Stomach (tissue), 9 donors: Measurements from ENCODE around the gene NCK2. TPM values are rescaled to one million over a fixed set of nuclear protein-coding genes. Genes with fewer than 3 reads are reported as not detected.
A peak's percentile ranks its signal among the peaks of the same experiment; 100 is the strongest.

Experiments
- DNase-seq, 2 donors: peaks; one replicate each; pipeline versions ENCODE4 v3.0.0 to v3.0.0-alpha.2; 2013 to 2019
- H3K27ac ChIP-seq, 5 donors: fragments of 200-600 bp in 4 of 5; sonication (generic) in 4 of 5; one replicate each; pipeline ENCODE4 v1.5.1; 2013 to 2019; ENCODE audit warnings: mild to moderate bottlenecking in 1 of 5, moderate library complexity in 1 of 5
- H3K27me3 ChIP-seq, 3 donors: fragments of 200-600 bp; sonication (generic); one replicate each; pipeline ENCODE4 v1.5.1; 2017 to 2019; ENCODE audit warnings: mixed run types in 1 of 3
- H3K36me3 ChIP-seq, 4 donors: fragments of 200-600 bp; sonication (generic); 1 replicate in 3 of 4; 2 replicates in 1 of 4; pipeline ENCODE4 v1.5.1; 2016 to 2019
- H3K4me1 ChIP-seq, 4 donors: fragments of 200-600 bp; sonication (generic); one replicate each; pipeline ENCODE4 v1.5.1; 2016 to 2019
- H3K4me3 ChIP-seq, 4 donors: fragments of 200-600 bp; sonication (generic) in 3 of 4; one replicate each; pipeline ENCODE4 v1.5.1; 2016 to 2019; ENCODE audit warnings: mild to moderate bottlenecking in 1 of 4
- H3K9me3 ChIP-seq, 4 donors: fragments of 200-600 bp; sonication (generic); one replicate each; pipeline ENCODE4 v1.5.1; 2016 to 2019
- EP300 ChIP-seq: sonication (generic); formaldehyde crosslinking; IDR thresholded peaks from one replicate; pipeline ENCODE4 v1.6.1; 2017; ENCODE audit warnings: antibody characterized with exemption
- POLR2A ChIP-seq, 4 donors: fragments of 450-650 bp; IDR thresholded peaks; one replicate each; pipeline ENCODE4 v1.6.1; 2016; ENCODE audit warnings: antibody characterized with exemption in 4 of 4, control low read depth in 2 of 4, mild to moderate bottlenecking in 1 of 4, moderate library complexity in 1 of 4
- POLR2AphosphoS5 ChIP-seq, 3 donors: sonication (generic); formaldehyde crosslinking; IDR thresholded peaks; one replicate each; pipeline ENCODE4 v1.6.1; 2016; ENCODE audit warnings: antibody characterized with exemption in 3 of 3
- WGBS, 5 donors: extraction: QIAGEN DNeasy Blood & Tissue Kit in 3 of 5; methylation state at CpG; one replicate each; pipeline versions ENCODE4 v1.1.5 to v1.1.7; 2013 to 2018; 5-methylcytosine and 5-hydroxymethylcytosine counted together
- intact Hi-C: fragments of 100-400 bp; cut with DNase I; formaldehyde crosslinking; loops from one replicate; pipeline ENCODE4 v1.15.1; 2023; ENCODE audit warnings: low total_unique reads
- polyA plus RNA-seq, 3 donors: library from polyadenylated mRNA; stranded (reverse); fragments of 200-250 nt; gene quantifications; one replicate each; pipeline ENCODE4 v1.2.3, GENCODE V29; 2013
- total RNA-seq, 5 donors: library from RNA; depleted of rRNA; stranded (reverse); fragments of >200 nt; gene quantifications; one replicate each; pipeline versions ENCODE4 v1.1.0 to v1.2.3, GENCODE V29; 2014 to 2016
- TF ChIP-seq, protein P1 (sequence below), 7 experiments: fragments of 450-650 bp in 4 of 7; fragments of 200-600 bp in 3 of 7; sonication (generic) in 3 of 7; IDR thresholded peaks; one replicate each; pipeline ENCODE4 v1.5.1; 2016 to 2019; ENCODE audit warnings: antibody characterized with exemption in 7 of 7, control low read depth in 2 of 7, mild to moderate bottlenecking in 1 of 7
- donor health status: healthy with polysubstance abuse.
- donor health status: Bipolar disorder and iron deficiency.
- donor health status: healthy.

Gene NCK2
- total and polyA plus RNA-seq, 8 donors = 23.1 to 88.9 (median 42.6) TPM

DNA sequence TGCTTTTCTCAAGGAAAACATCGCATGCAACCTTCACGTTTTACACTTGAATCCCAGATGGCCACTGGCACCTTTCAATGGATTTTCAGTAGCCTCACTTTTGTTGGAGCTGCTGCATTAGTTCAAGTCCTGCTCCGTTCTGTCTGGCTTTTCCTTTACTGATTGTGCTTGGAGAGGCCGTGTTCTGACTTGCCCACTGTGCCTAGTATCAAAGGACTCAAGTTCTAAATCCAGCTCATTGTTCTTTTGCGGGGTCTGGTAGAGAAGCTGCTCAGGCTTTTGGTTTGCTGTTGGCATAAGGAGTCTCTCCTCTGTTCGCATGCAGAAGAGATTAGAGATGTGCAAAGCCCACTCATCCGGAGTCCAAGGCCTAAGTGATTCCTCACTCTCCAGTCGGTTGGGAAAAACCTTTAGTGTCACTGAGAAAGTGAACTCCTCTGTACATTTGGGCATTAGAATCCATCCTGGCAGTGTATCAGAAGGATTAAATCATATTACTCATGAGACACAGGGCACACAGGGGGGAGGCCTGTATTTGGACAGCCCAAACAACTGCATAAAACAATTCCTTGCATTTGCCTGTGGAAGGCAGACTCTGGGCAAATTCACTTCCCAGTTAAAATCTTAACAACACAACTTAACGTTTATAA is 69.7 kb downstream of the NCK2 start:
- Histone ChIP-seq H3K27ac (peak overlapping the region in 1 of 5 donors; percentile 51), H3K4me3 (no peak overlapping the region), H3K4me1 (peaks cover 23 to 79% (median 49%) of the 10 kb centered on the region in 4 donors), H3K9me3 (no peaks in the 10 kb centered on the region), H3K36me3 (peaks cover 4 to 18% (median 13%) of the 10 kb centered on the region in 4 donors), H3K27me3 (no peaks in the 10 kb centered on the region)
- 66 to 86% (median 81%) methylated on average over 9 of the region's 9 CpGs for WGBS, 5 donors
- intact Hi-C loops = no loop called here
- DNase-seq = no peak
- peak in 1 of 3 donors; percentile 19 for TF ChIP-seq POLR2AphosphoS5 (IDR thresholded peaks at IDR 0.05)
- no peak for TF ChIP-seq POLR2A (IDR thresholded peaks at IDR 0.05)

DNA sequence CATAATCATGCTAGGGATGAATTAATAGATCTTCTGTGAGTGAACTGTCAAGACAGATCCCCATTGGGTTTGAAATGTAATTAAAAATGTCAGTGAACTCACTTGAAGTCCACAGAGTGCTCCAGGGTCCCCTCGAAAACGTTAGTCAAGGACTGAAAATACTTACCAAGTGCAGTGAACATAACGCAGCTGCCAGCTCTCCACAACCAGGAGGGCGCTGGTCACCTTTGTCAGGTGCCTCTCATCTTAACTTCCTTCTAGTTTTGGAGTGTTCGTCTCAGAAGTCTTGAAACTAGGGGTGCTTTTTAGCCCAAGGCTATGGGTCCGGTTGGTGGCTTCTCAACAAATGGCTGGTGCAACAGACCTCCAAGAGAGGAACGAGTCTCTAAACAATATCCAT is 70.7 kb downstream of the NCK2 start:
- TF ChIP-seq POLR2AphosphoS5 (IDR thresholded peaks at IDR 0.05) (no peak), POLR2A (IDR thresholded peaks at IDR 0.05) (no peak), EP300 (no peak)
- Histone ChIP-seq H3K9me3 (no peaks in the 10 kb centered on the region), H3K4me1 (peaks cover 23 to 77% (median 44%) of the 10 kb centered on the region in 4 donors), H3K27me3 (no peaks in the 10 kb centered on the region), H3K4me3 (no peak overlapping the region), H3K27ac (peak overlapping the region in 1 of 5 donors; percentile 51), H3K36me3 (peaks cover 4 to 21% (median 13%) of the 10 kb centered on the region in 4 donors)
- no peak for DNase-seq
- WGBS, 5 donors = 85 to 90% (median 88%) methylated on average over 7 of the region's 7 CpGs
- intact Hi-C loops = no loop called here

DNA sequence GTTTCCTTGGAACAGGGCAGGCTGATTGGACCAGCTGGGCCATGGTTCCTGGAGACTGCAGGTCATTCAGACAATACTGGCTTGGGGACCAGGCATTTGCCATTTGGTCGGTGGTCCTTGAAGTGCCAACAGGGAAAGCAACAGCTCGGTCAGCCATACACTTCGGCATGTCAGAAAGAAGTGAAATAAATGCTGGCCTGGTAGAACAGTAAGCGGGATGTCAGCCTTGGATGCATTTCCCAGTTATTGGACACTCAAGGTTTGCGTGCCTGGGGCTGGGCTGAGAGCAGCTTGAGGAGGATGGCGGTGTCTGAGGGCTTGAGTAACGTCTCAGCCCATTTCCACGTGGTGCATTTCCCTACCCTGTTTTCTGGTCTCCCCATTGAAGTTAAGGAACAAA is 75.4 kb downstream of the NCK2 start:
- intact Hi-C loops = no loop called here
- no peak for DNase-seq
- H3K4me3 ChIP-seq = no peak overlapping the region
- peaks cover 0 to 67% (median 34%) of the 10 kb centered on the region in 4 donors for H3K4me1 ChIP-seq
- WGBS, 5 donors = 83 to 96% (median 87%) methylated on average over 8 of the region's 8 CpGs
- TF ChIP-seq, protein P1, sequence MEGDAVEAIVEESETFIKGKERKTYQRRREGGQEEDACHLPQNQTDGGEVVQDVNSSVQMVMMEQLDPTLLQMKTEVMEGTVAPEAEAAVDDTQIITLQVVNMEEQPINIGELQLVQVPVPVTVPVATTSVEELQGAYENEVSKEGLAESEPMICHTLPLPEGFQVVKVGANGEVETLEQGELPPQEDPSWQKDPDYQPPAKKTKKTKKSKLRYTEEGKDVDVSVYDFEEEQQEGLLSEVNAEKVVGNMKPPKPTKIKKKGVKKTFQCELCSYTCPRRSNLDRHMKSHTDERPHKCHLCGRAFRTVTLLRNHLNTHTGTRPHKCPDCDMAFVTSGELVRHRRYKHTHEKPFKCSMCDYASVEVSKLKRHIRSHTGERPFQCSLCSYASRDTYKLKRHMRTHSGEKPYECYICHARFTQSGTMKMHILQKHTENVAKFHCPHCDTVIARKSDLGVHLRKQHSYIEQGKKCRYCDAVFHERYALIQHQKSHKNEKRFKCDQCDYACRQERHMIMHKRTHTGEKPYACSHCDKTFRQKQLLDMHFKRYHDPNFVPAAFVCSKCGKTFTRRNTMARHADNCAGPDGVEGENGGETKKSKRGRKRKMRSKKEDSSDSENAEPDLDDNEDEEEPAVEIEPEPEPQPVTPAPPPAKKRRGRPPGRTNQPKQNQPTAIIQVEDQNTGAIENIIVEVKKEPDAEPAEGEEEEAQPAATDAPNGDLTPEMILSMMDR (IDR thresholded peaks at IDR 0.05) = no peak
- TF ChIP-seq POLR2AphosphoS5 (IDR thresholded peaks at IDR 0.05) (no peak), EP300 (no peak)
- no peak overlapping the region for H3K27ac ChIP-seq
- H3K27me3 ChIP-seq = no peaks in the 10 kb centered on the region
- peaks cover 4 to 21% (median 13%) of the 10 kb centered on the region in 4 donors for H3K36me3 ChIP-seq
- H3K9me3 ChIP-seq = no peaks in the 10 kb centered on the region

DNA sequence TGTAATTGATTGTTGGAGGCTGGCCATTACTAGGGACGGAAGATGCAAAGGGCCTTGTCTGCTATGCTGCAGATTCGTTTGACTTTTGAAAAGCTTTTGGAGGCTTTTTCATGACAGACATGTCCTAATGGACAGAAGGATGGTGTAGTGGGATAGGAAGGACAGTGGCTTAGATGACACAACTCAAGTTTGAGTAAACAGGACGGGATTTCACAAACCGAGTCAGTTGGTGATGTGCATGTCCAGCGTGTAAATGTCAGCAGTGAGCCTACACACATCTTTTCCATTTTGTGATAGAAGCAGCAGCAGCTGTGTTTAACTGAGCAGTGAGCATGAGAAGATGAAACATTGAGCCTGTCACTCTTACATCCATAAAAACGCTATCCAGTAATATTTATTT is 76.0 kb downstream of the NCK2 start:
- DNase-seq = no peak
- Histone ChIP-seq H3K36me3 (peaks cover 4 to 21% (median 13%) of the 10 kb centered on the region in 4 donors), H3K27ac (no peak overlapping the region), H3K4me3 (no peak overlapping the region), H3K27me3 (no peaks in the 10 kb centered on the region), H3K9me3 (no peaks in the 10 kb centered on the region), H3K4me1 (peaks cover 0 to 61% (median 31%) of the 10 kb centered on the region in 4 donors)
- TF ChIP-seq POLR2A (IDR thresholded peaks at IDR 0.05) (no peak), POLR2AphosphoS5 (IDR thresholded peaks at IDR 0.05) (peak in 1 of 3 donors; percentile 52)
- intact Hi-C loops = no loop called here
- 60 to 74% (median 63%) methylated on average over 6 of the region's 6 CpGs for WGBS, 5 donors

DNA sequence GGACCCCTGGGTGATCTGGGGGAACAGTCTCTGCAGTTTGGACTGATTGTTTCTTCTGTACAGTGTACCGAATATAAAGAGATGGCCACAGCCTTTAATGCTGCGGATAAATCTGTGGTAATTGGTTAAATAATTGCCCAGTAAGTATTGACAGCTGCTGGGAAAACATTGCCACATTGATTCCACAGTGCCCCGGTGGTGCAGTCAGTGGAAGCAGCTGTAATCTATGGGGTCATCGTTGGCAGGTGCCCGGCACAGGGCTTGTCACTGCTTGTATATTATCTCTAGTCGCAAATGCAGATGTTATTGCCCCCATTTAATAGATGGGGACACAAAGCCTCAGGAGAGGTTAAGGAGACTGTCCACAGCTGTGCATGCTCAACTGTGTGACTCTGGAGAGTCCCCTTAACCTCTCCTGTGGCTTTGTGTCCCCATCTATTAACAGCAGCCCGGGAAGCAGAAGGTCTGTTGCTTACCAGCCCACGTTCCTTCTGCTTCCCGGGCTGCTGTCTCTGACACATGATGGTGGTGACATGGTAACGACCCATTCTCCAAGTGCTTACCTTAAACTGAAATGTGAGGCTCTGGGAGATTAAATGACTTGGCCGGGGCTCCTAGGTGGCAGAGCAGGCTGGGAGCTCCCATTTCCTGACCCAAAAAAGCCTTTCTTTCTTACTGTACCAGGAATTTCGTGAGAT is 76.9 kb downstream of the NCK2 start:
- Histone ChIP-seq H3K27me3 (no peaks in the 10 kb centered on the region), H3K27ac (peak overlapping the region in 3 of 5 donors; percentile 15 to 23 (median 19)), H3K4me1 (peaks cover 0 to 58% (median 30%) of the 10 kb centered on the region in 4 donors), H3K4me3 (no peak overlapping the region), H3K9me3 (no peaks in the 10 kb centered on the region), H3K36me3 (peaks cover 4 to 20% (median 11%) of the 10 kb centered on the region in 4 donors)
- DNase-seq = no peak
- intact Hi-C loops = no loop called here
- TF ChIP-seq EP300 (no peak), POLR2A (IDR thresholded peaks at IDR 0.05) (no peak), POLR2AphosphoS5 (IDR thresholded peaks at IDR 0.05) (no peak)
- TF ChIP-seq, protein P1 (IDR thresholded peaks at IDR 0.05) = no peak
- 66 to 74% (median 73%) methylated on average over 12 of the region's 12 CpGs for WGBS, 5 donors
